Stimulated activated CD4-positive, alpha-beta T cell treated with anti-CD3 and anti-CD28 coated beads, TNF-alpha, amount 100 ng/mL, for 24 hours (primary cell): ENCODE measurements around the gene SHROOM3.

Experiments
- DNase-seq, 3 experiments: peaks; one replicate each; pipeline ENCODE4 v3.0.0-alpha.2; 2020; ENCODE audit warnings: low read depth in 3 of 3

The SHROOM3 gene

GRCh38 chr4:76624241-76624681, 189.2 kb downstream of the SHROOM3 start:
- DNase-seq: no peak

DNA sequence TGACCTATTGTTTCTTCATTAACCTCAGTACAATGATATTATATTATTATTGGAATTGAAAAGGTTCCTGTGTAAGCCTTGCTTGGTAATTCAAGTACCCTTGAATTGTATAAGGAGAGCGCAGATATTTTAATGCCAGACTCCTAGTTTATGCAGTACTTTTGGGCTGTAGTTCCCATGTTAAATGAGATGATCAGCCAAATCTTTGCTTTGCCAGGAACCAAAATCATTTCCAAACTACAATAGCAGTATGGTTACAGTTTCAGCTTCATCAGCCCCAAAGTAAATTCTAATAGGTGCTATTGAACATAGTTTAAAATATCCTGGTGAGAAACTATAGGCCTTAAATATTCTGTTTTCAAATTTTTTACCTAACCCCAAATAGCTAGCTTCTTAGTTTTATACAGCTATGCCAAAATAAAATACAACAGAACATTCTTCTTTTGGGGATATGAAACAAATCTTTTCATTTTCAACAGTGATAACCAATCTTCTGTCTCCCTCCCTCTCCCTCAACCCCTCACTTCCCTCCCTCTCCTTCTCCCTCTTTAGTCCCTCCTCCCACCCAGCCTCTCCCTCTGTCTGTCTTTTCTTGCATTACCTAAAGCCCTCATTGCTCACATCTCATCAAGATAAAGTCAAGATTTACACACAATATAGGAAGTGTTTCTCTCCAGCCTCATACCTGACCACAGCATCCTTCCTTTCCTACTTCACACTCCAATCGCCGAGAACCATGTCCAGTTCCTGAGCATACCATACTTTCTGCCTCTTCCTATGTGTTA, 190.1 kb downstream of the SHROOM3 start:
- no peak for DNase-seq

DNA sequence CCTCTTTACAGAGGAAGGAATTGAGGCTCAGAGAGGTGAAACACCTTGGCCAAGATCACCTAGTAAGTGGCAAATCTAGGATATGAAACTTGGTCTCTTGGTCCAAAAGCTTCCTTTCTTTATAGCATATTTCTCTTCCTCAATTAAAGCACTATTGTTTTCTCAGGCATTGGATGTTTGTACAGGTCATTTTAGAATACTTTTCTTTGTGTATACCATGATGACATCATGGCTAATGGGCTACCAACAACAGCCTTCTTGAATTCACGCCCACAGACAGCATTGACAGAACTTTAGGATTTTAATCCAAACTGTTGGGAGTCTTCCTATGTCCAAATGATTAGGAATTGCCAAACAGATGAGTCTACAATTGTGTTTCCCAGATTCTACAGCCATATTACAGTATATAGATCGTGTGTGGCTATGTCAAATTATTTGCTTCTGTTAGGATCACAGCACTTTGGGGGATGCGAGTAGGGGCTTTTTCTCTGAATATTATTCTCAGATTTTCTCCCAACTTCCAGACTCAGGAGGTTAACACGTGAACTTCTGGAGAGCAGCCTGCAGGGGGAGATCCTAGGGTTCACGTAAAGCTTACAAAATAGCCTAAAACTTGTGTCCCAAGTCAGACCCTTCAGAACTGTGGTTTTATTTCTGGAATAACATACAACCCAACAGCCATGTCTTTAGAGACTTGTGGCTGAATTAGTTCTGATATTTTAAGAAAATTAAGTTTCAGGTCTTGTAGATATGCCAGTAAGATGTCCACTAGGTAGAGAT, 191.8 kb downstream of the SHROOM3 start:
- no peak for DNase-seq

DNA sequence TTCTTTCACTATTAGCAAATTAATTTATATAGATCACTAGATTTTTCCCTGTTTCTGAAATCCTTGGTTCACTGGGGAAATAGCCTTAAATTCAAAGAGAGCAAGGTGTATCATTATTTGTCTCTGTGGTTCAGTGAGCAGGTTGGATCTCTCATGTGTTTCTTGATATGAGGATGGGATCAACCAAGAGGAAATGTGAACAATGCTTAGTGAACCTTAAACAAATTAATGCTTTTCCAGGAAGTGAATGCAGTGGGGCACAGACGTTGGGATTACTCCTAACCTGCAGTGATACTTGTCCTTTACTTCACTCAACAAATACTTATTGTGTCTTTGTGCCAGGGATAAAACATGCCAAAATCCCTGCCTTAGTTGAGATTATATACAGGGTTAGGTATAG, 193.2 kb downstream of the SHROOM3 start:
- no peak for DNase-seq

DNA sequence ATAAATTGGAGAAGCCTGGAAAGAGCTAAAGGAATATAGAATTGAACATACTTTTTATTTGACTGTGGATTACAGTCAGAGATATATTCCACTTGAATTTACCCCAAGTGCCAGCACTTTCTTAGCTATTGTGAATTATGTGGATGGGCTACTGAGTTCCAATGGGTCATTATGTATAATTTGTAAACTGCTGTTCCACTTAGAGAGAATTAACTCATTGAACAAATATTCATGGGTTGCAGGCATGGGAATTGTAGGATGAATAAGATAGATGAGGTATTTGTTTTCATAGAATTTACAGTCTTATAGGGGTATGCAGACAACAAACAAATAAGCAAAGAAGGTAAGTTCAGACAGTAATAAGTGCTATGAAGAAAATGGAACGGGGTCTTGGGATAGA, 195.7 kb downstream of the SHROOM3 start:
- no peak for DNase-seq

DNA sequence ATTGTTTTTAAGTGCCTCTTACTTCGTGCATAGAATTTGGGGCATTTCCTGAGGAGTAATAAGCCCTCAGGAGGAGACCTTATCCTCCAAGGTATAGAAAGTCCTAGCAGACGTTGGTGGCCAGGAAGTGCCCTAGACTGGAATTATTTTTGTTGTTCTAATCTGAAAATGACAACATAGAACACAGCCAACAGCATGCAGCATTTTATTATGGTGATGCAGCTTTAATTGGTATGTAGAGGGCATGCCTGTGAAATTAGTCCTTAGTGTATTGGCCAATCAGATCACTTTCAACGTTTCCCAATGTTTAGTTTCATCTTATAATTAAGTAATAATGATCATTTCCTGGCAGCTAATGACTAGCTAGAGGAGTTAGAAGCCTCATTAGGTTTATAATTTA, 199.2 kb downstream of the SHROOM3 start:
- no peak for DNase-seq

DNA sequence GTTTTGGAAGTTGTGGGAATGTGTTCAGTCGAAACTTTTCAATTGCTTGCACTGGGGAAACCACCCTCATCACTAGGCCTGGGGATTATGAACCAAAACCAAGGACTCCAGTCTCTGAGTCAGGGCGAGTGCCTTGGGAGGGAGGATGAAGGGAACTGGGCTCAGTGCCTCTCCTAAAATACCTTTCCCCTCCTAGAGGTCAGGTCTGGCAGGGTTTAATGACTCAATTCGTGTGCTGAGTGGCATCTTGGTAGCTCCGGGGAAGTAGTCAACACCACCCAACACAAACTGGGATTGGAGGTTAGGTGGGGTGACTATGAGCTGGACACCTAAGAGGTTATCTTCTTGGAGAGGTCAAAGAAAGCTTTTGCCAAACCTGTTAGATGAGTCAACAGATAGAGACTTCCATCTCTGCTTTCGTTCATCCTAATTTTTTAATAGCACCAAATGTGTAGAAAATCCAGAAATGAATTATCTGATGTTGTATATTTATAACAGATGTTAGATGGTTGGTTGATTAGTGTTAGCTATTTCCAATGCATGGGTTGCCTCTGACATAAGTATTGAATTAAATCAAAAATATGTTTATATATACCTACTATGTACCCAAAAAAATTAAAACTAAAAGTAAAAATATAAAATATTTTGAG, 202.8 kb downstream of the SHROOM3 start:
- DNase-seq: no peak

GRCh38 chr4:76639288-76639687, 204.3 kb downstream of the SHROOM3 start:
- DNase-seq: no peak

GRCh38 chr4:76640353-76640910, 205.4 kb downstream of the SHROOM3 start:
- DNase-seq: no peak

- DNase-seq: no peak
Observed at GRCh38 chr4:76641351-76641750, 206.3 kb downstream of the SHROOM3 start.

- no peak for DNase-seq
Observed at GRCh38 chr4:76641758-76642157, 206.7 kb downstream of the SHROOM3 start.

DNA sequence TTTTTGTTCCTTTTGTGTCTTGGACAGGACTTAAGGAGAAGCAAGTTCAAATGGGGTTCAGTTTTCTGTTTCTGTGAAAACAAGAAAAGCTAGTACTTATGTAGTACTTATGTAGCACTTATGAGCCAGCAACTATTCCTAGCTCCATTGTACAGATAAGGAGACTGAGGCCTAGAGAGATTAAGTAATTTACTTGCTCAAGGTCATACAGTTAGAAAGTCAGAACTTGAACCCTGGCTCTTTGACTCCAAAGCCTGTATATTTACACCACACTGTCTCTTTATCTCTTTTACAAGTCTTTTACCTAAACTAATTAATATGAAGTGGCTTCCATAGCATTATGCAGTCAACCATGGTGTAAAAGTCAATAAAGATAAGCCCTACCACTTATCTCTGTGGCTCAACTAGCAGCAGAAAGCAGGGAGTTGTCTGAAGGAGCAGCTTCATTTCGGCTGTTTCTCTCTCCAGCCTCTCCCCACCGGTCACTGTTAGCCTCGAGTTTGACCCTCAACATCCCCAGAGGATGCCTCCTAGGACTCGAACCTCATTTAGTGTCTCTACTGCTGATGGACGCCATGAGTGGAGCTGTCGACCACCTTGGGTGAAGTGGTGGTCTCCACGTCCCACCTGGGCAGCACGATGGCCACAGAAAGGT, 209.9 kb downstream of the SHROOM3 start:
- no peak for DNase-seq

DNA sequence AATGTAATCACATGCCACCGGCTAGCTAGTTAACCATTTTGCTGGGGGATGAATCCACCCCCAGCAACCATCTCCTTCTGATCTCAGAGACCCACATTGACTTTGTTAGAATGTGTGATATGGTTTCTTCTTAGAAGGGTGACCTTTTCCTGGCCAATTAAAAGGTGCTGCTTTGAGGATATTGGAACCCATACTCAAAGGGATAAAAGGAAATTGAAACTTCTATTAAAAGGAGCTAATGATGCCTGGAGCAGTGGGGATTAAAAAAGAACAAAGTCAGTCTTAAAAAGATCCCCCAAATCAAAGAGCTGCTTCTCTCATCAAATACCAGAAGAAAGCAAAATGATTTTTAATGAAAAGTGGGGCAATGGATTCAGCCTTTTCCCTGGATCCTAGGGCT, 214.1 kb downstream of the SHROOM3 start:
- no peak for DNase-seq

- DNase-seq: no peak
Observed at GRCh38 chr4:76651616-76652015, 216.6 kb downstream of the SHROOM3 start.

- no peak for DNase-seq
Observed at GRCh38 chr4:76652389-76652788, 217.4 kb downstream of the SHROOM3 start.

DNA sequence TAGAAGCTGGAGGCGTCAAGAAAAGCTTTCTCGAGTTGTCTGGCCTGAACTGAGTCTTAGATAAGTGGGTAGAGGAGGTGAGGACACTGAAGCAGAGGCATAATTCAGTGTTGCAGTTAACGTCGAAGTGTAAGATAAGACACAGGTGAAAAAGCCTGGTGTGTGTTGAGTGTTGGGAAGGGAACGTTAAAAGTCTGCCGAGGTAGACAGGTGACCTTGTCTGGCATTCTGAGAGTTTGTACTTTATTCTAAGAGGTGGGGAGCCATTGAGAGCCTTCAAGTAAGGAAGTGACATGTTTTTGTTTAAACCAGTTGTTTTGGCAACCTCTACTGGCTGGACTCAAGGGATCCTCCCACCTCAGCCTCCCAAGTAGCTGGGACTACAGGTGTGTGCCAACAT, 219.1 kb downstream of the SHROOM3 start:
- DNase-seq: no peak

DNA sequence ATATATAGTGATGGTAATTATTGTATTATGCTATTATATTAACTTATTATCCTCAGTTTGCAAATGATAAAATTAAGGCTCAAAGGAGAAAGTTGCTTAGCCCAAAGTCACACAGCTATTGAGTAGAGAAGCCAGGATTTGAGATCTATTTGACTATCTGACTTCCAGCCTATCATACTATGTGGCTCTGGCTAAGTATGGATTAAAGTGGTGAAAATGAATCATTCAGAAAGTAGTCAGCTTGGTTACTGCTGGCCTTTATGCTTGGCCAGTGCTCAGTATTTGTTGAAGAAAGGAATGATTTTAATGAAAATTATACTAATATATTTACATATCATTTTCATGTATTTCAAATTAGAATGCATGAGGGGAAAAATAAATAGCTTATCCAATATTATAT, 219.8 kb downstream of the SHROOM3 start:
- no peak for DNase-seq

GRCh38 chr4:76655566-76656479, 220.8 kb downstream of the SHROOM3 start:
- no peak for DNase-seq

DNA sequence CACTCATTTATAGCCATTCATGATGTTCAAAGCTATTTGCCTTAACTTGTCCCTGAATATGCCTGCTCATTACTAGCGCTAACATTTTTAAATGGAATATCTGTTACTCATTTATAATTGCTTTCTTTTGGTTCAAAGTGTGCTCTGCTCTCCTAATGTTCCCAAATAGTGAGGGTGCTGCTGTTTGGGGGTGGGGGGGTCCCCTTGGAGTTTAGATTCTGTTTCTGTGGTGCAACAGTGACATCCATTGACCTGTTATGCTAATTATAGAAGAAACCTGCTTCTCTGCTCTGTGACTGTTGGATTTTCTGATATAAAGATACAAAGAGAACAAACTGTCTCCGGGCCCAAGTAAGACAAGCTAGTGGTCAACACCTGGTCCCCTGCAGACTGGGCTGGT, 222.4 kb downstream of the SHROOM3 start:
- no peak for DNase-seq

DNA sequence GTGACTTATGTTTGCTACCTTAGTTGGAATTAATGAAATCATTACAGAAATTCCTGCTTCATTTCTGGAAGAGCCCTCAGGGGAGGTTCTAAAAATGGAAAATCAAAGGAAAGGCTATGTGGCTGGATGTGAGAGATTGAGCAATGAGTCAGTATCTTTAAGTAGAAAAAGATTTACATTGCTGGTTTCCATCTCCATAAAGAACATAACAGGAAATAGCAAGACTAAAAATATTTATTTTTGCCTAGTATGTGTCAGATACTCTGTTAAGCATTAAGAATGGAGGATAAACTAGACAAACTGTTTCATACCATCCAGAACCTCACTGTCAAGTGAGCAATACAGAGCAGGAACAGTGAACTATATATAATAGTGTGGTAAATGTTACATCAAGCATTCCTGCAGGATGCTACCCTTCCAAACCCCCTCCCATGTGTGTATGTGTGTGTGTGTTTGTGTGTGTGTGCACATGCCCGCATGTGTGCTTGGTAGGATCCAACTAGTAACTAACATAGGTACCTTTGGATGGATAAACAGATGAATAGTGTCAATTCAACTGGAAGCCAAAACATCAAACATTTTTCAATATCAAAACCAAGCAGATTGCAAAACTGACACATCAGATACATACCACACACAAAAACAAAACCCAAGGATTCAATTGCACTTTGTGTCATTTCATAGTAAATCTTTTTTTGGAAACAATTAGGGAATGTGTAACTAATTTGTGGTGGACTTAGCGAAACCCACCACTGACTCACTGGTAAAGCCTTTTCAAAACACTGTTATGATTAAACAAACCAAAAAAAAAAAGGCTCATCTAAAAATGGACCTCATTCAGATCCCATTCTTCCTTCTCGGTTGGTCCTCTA, 223.4 kb downstream of the SHROOM3 start:
- DNase-seq: no peak
